ENCODE results near the gene EHD1. TPM values are rescaled to one million over a fixed set of nuclear protein-coding genes. Genes with fewer than 3 reads are reported as not detected.

The EHD1 gene
- total and polyA plus RNA-seq, 2 of the 4 experiments (the other 2 are of a cell fraction), result 107 to 209 TPM

DNA sequence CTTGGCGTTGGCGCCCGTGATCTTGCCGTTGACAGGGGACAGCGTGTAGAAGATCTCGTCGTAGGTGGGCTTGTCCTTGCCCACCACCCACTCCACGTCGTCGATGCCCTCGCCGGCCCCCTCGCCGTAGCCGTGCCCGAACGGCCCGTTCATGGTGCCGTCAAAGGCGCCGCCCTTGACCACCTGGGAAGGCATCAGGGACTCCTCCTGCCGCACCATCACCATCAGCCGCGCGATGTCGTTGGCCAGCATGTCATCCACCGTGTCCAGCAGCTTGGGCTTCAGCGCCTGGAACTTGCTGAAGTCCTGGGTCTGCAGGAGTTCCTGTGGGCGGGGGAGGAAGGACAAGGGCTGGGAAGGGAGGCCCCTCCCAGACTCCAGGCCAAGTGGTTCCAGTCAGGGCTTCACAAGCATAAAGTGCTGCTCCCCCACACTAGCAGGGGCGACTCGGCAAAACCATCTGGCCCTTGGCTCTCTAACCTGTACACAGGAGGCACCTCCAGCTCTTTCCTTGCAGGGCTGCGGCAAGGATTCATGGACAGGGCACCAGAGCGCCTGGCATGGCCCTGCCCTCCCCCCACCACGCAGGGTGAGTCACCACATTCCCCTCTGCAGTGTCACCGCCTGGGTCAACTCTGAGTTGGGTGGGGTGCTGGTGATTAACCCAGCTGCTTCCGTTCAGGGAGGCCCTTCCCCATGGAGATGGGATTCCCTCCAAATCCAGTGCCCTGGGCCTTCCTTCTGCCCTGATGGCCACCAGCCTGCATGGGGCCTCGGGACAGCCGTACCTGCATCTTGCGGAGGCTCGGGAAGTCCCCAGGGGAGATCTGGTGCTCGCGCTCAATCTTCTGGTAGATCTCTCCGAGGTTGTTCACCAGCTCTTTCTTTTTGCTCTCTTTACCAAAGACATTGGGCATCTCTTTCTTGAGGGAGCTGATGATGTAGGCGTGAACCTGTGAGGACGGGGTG is 23.6 kb downstream of the EHD1 start (continued):
- TF ChIP-seq, protein P1, sequence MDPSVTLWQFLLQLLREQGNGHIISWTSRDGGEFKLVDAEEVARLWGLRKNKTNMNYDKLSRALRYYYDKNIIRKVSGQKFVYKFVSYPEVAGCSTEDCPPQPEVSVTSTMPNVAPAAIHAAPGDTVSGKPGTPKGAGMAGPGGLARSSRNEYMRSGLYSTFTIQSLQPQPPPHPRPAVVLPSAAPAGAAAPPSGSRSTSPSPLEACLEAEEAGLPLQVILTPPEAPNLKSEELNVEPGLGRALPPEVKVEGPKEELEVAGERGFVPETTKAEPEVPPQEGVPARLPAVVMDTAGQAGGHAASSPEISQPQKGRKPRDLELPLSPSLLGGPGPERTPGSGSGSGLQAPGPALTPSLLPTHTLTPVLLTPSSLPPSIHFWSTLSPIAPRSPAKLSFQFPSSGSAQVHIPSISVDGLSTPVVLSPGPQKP (IDR thresholded peaks at IDR 0.05; ENCODE audit: borderline replicate concordance, low read depth, low read length), result no peak
- TF ChIP-seq MXI1 (IDR thresholded peaks at IDR 0.05; ENCODE audit: borderline replicate concordance, low read depth, low read length), result no peak

DNA sequence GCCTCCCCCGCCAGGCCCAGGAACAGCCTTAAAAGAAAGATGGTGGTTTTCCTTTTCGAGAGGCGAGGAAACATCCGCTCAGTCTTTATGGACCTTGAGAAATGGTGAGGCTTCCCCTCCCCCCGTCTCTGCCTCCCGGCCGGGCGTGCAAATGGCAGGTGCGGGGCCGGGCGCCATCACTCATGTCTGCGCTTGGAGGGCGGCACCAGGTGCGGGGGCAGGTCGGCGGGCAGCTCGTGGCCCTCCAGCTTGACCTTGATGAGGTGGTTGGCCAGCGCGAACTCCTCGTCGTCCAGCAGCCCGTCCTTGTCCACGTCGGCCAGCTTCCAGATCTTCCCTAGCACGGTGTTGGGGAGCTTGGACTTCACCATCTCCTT is 24.3 kb downstream of the EHD1 start:
- peaks cover 28 to 82% of the 10 kb centered on the region in 2 experiments for H3K79me1 ChIP-seq (ENCODE audit: low read depth in 1 of 2, low read length in 2 of 2)
- POLR2A ChIA-PET (ENCODE audit: unreplicated experiment), result no interaction called here
- peak overlapping the region; percentile 59 for H3K27ac ChIP-seq (ENCODE audit: insufficient read depth, low read length)
- H3K4ac ChIP-seq (ENCODE audit: low read depth, low read length), result peak overlapping the region; percentile 99
- CTCF ChIA-PET, result no interaction called here
- peak overlapping the region; percentile 67; the same call in 1 of the 2 replicates for H3K18ac ChIP-seq (ENCODE audit: low read depth, low read length)
- no peak overlapping the region for H3K23ac ChIP-seq (ENCODE audit: low read depth, low read length)
- H2AK9ac ChIP-seq (replicated peaks; ENCODE audit: low read depth, low read length, poor library complexity), result peak overlapping the region; percentile 97
- WGBS, 2 experiments (ENCODE audit: extremely low coverage in 2 of 2, insufficient read length in 1 of 2), result 93% methylated on average over 23 of the region's 25 CpGs; no CpG with 5 or more reads in 1 of the 2 experiments
- dilution Hi-C loops (cut with HindIII; ENCODE audit: low sequenced_read_pairs, unreplicated experiment) (no loop called here), intact Hi-C loops (cut with micrococcal nuclease) (loop anchor here (2.0 kb wide), 1 partner anchor 63 kb away; the partner anchor contains the start of gene ATG2A), in situ Hi-C loops (cut with MboI; ENCODE audit: low sequenced_read_pairs) (no loop called here)
- H4K5ac ChIP-seq (ENCODE audit: low read depth, low read length), result peak overlapping the region; percentile 25
- peak overlapping the region; percentile 93 for H2BK20ac ChIP-seq (ENCODE audit: low read depth, low read length)
- peaks cover 25% of the 10 kb centered on the region for H3K9me1 ChIP-seq (ENCODE audit: insufficient read depth, low read length)
- H3K9me3 ChIP-seq (ENCODE audit: control insufficient read depth, insufficient read depth, low read length), result no peaks in the 10 kb centered on the region
- H3K14ac ChIP-seq (replicated peaks; ENCODE audit: low read depth, low read length), result peak overlapping the region; percentile 79; the same call in 1 of the 2 replicates
- peaks cover 43% of the 10 kb centered on the region for H3K36me3 ChIP-seq (ENCODE audit: control insufficient read depth, insufficient read depth, low read length)
- peak overlapping the region; percentile 97 for H4K91ac ChIP-seq (ENCODE audit: insufficient read depth, low read depth, low read length)
- H4K20me1 ChIP-seq (ENCODE audit: insufficient read depth, low read length), result peaks cover 5% of the 10 kb centered on the region; the same call in 1 of the 2 replicates
- no peak overlapping the region for H3K4me2 ChIP-seq (ENCODE audit: low read depth, low read length)
- peak overlapping the region; percentile 69; the same call in 2 of the 3 replicates for H2BK15ac ChIP-seq (ENCODE audit: low read depth, low read length)
- H3K4me1 ChIP-seq (ENCODE audit: control insufficient read depth, insufficient read depth, low read length), result peaks cover 38% of the 10 kb centered on the region
- no TSS peak for BruUV-seq (replicated peaks)
- H2AK5ac ChIP-seq (ENCODE audit: low read depth, low read length), result peak overlapping the region; percentile 100
- H3K9ac ChIP-seq (ENCODE audit: low read depth, low read length), result no peak overlapping the region
- no peak overlapping the region for H3K56ac ChIP-seq (ENCODE audit: extremely low read depth, insufficient read depth, low read length)
- H2AFZ ChIP-seq (replicated peaks; ENCODE audit: low read length, poor library complexity), result peak overlapping the region; percentile 23
- no peak overlapping the region for H3K4me3 ChIP-seq (ENCODE audit: insufficient read depth, low read depth, low read length)
- H2BK120ac ChIP-seq (ENCODE audit: low read depth, low read length), result peak overlapping the region; percentile 95
- ATAC-seq (ENCODE audit: low read depth), result no peak
- peak overlapping the region; percentile 56 to 96; a peak in 3 of 4 replicates for H4K8ac ChIP-seq (ENCODE audit: low read depth in 2 of 2, low read length in 2 of 2)
- H3K27me3 ChIP-seq (ENCODE audit: control insufficient read depth, insufficient read depth, low read length), result no peaks in the 10 kb centered on the region
- H2BK5ac ChIP-seq (ENCODE audit: low read depth, low read length, poor library complexity, severe bottlenecking), result peak overlapping the region; percentile 66
- no peak for DNase-seq
- TF ChIP-seq FOS (IDR thresholded peaks at IDR 0.05; ENCODE audit: low read depth, low read length) (no peak), CEBPB (IDR thresholded peaks at IDR 0.05; ENCODE audit: low read depth, low read length) (no peak), SMC3 (IDR thresholded peaks at IDR 0.05; ENCODE audit: low read depth, low read length) (no peak), MXI1 (IDR thresholded peaks at IDR 0.05; ENCODE audit: borderline replicate concordance, low read depth, low read length) (no peak), BHLHE40 (IDR thresholded peaks at IDR 0.05; ENCODE audit: low read depth, low read length) (no peak), MAZ (IDR thresholded peaks at IDR 0.05; ENCODE audit: borderline replicate concordance, low read depth, low read length) (no peak)
- TF ChIP-seq, protein P2, sequence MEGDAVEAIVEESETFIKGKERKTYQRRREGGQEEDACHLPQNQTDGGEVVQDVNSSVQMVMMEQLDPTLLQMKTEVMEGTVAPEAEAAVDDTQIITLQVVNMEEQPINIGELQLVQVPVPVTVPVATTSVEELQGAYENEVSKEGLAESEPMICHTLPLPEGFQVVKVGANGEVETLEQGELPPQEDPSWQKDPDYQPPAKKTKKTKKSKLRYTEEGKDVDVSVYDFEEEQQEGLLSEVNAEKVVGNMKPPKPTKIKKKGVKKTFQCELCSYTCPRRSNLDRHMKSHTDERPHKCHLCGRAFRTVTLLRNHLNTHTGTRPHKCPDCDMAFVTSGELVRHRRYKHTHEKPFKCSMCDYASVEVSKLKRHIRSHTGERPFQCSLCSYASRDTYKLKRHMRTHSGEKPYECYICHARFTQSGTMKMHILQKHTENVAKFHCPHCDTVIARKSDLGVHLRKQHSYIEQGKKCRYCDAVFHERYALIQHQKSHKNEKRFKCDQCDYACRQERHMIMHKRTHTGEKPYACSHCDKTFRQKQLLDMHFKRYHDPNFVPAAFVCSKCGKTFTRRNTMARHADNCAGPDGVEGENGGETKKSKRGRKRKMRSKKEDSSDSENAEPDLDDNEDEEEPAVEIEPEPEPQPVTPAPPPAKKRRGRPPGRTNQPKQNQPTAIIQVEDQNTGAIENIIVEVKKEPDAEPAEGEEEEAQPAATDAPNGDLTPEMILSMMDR (conservative IDR thresholded peaks at IDR 0.05; ENCODE audit: low read depth, low read length), result no peak
- TF ChIP-seq, protein P3, sequence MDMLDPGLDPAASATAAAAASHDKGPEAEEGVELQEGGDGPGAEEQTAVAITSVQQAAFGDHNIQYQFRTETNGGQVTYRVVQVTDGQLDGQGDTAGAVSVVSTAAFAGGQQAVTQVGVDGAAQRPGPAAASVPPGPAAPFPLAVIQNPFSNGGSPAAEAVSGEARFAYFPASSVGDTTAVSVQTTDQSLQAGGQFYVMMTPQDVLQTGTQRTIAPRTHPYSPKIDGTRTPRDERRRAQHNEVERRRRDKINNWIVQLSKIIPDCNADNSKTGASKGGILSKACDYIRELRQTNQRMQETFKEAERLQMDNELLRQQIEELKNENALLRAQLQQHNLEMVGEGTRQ (IDR thresholded peaks at IDR 0.05; ENCODE audit: low read depth, low read length), result no peak

Data from IMR-90 (cell line).